Limb (tissue), 2 donors: ENCODE measurements around the gene APOA4.

ENCODE experiments used
- DNase-seq, 2 donors: peaks; one replicate each; pipeline ENCODE4 v3.0.0-alpha.2; 2016; ENCODE audit errors: extremely low spot score in 2 of 2

Gene APOA4

GRCh38 chr11:116830184-116830912 lies 7.2 kb upstream of the APOA4 start:
- DNase-seq: no peak

GRCh38 chr11:116829525-116830183 lies 6.5 kb upstream of the APOA4 start, which contains the start of gene APOC3:
Gene APOC3, plus strand, starts transcription at chr11:116829907. Its CDS starts 676 bp downstream, at chr11:116830583.
- no peak for DNase-seq

- DNase-seq: no peak
Measured at GRCh38 chr11:116828632-116829524, 5.8 kb upstream of the APOA4 start.

- DNase-seq: no peak
Measured at GRCh38 chr11:116827461-116827860, 4.4 kb upstream of the APOA4 start.

- DNase-seq: no peak
Measured at GRCh38 chr11:116826751-116827431, 3.8 kb upstream of the APOA4 start.

GRCh38 chr11:116825854-116826750 lies 3.0 kb upstream of the APOA4 start:
- DNase-seq: no peak

- DNase-seq: no peak
Measured at GRCh38 chr11:116825434-116825833, 2.3 kb upstream of the APOA4 start.

GRCh38 chr11:116822575-116822974 lies 529 bp downstream of the APOA4 start:
- DNase-seq: no peak

- no peak for DNase-seq
Measured at GRCh38 chr11:116821050-116821918, 1.8 kb downstream of the APOA4 start.

- DNase-seq: no peak
Measured at GRCh38 chr11:116819049-116819448, 4.1 kb downstream of the APOA4 start.

GRCh38 chr11:116814502-116814901 lies 8.6 kb downstream of the APOA4 start:
- DNase-seq: no peak

- DNase-seq: no peak
Measured at GRCh38 chr11:116813781-116814471, 9.2 kb downstream of the APOA4 start.

GRCh38 chr11:116813170-116813569 lies 9.9 kb downstream of the APOA4 start:
- DNase-seq: no peak

- no peak for DNase-seq
Measured at GRCh38 chr11:116812109-116812508, 11.0 kb downstream of the APOA4 start.

GRCh38 chr11:116811194-116811593 lies 11.9 kb downstream of the APOA4 start:
- no peak for DNase-seq

GRCh38 chr11:116808262-116809175 lies 14.6 kb downstream of the APOA4 start:
- DNase-seq: no peak

GRCh38 chr11:116807601-116808261 lies 15.4 kb downstream of the APOA4 start:
- no peak for DNase-seq
